Adrenal gland (tissue), 5 donors: Measurements from ENCODE around the gene PLEKHG7.

Experiments
- CTCF ChIP-seq, 6 experiments: fragments of 450-650 bp in 4 of 6; fragments of 200-600 bp in 2 of 6; sonication (generic) in 1 of 6; IDR thresholded peaks; 1 replicate in 5 of 6; 2 replicates in 1 of 6; pipeline versions ENCODE4 v1.5.1 to v1.8.0; 2016 to 2021; ENCODE audit warnings: antibody characterized with exemption in 6 of 6, mild to moderate bottlenecking in 2 of 6, moderate library complexity in 1 of 6
- POLR2A ChIP-seq, 2 donors: fragments of 450-650 bp; IDR thresholded peaks; one replicate each; pipeline ENCODE4 v1.6.1; 2017; ENCODE audit warnings: antibody characterized with exemption in 2 of 2, mild to moderate bottlenecking in 2 of 2, moderate library complexity in 1 of 2
- donor health status: DM: no; HTN: no; CAD: no.

GRCh38 chr12:92729773-92730305 lies 27.1 kb downstream of the PLEKHG7 start:
- TF ChIP-seq CTCF (IDR thresholded peaks at IDR 0.05) (no peak), POLR2A (IDR thresholded peaks at IDR 0.05) (no peak)
